GM21529 (cell line): ENCODE data around the gene RHPN2.
"Not testable (repeated sequence)": the region's sequence is repeated elsewhere in the genome, so short reads cannot be mapped to it uniquely, and the experiment has no call there.

Experiments
- ATAC-seq: cut with Tn5 transposase; IDR thresholded peaks from one replicate; pipeline ENCODE4 v1.9.1; 2021; ENCODE audit not compliant: unreplicated experiment

The RHPN2 gene

DNA sequence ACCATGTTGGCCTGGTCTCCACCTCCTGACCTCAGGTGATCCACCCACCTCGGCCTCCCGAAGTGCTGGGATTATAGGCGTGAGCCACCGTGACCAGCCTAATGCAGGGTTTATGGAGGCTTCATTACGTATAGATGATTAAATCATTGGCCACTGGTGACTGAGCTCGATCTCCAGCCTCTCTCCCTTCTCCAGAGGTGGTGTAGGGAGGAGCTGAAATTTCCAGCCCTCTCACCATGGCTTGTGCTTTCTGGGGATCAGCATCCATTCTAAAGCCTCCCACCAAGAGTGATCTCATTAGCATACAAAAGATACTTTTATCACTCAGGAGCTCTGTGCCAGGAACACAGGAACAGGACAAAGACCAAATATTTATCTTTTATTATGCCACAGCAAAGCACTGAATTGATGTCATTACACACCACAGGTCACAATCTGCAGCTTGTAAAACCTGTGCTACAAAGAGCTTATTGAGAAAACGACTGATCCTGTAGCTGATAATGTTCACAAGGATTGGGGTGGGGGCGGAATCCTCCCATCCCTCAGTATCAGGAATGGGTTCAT lies 32.4 kb downstream of the RHPN2 start:
- no peak for ATAC-seq

DNA sequence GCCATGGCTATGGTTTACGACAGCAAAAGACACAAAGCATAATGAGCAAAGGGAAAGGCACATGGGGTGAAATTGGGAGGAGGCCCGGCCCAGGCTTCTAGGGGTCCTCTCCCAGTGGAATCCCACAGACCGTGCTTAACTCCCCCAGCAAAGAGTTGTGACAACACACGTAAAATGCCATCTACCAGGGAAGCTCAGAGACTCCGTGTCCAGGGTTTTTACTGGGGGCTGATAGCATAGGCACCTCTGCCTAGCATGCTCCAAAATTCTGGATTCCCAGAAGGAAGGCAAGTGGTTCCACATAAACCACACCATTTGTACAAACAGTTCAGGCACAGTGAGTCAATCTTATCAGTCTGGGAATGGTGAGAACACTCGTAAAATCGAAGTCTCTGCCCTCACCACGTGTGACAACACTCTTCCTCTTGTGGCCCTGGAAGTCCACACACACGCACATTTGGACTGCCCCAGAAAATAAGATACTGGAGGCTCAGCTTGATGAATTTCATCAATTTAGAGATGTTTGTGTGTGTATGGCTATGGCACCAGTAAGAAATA lies 34.9 kb downstream of the RHPN2 start:
- no peak for ATAC-seq

DNA sequence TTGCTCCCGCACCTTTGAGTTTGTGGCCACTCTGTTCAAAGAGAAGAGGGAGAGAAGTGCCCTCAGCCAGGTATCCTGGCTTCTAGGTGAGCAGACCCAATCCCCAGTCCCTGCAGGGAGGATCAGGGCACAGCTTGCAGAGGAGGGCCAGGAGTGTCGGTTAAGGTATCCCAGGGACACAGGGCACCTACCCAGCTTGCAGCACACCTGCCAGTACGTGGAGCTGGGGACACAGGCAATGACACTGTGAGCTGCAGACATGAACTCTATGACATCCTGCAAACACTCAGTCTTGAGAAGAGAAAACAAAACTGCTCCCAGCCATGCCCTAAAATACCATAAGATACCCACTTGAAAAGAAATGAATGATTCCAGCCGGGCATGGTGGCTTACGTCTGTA lies 38.1 kb downstream of the RHPN2 start:
- not testable (repeated sequence) for ATAC-seq

DNA sequence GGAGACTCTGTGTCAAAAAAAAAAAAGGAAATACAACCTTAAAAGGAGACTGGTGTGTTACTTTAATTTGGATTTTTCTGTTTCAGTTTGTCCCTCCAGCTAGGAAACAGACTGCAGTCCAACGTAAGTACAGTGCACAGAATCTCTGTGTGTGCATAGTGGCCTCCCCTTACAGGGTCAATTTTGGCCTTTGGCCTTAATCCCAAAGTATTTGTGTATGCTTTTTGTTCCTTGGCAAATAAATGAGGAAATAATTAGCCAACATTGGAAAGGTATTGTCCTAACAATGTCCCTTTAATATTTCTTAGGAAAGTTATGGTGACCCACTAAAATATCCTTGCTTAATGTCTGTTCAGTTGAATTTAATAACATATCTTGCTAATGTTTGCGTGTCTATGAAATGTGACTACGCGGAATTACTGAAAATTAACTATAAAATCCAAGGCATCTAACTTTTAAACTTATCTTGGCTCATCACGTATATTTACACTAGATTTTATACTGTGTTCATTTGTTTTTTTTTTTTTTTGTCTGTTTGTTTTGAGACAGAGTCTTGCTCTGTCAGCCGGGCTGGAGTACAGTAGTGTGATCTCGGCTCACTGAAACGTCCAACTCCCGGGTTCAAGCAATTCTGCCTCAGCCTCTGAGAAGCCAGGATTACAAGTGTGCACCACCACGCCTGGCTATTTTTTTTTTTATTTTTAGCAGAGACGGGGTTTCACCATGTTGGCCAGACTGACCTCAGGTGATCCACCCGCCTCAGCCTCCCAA lies 39.0 kb downstream of the RHPN2 start:
- not testable (repeated sequence) for ATAC-seq

DNA sequence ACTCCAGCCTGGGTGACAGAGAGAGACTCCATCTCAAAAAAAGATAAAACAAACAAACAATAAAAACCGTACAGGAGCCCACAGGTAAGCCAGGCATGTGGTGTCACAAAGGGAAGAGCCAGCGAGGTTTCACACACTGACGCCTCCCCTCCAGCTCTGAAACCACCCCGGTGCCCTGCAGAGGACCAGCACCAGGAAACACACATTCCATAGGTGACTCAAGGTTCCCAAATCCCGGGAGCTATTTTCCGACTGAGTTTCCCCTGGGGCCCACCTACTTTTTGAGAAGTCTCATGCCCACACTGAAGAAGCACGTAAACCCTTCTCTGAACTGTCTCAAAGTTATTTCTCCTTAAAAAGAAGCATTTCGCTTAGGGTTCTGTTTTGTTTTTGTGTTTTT lies 40.3 kb downstream of the RHPN2 start:
- no peak for ATAC-seq

DNA sequence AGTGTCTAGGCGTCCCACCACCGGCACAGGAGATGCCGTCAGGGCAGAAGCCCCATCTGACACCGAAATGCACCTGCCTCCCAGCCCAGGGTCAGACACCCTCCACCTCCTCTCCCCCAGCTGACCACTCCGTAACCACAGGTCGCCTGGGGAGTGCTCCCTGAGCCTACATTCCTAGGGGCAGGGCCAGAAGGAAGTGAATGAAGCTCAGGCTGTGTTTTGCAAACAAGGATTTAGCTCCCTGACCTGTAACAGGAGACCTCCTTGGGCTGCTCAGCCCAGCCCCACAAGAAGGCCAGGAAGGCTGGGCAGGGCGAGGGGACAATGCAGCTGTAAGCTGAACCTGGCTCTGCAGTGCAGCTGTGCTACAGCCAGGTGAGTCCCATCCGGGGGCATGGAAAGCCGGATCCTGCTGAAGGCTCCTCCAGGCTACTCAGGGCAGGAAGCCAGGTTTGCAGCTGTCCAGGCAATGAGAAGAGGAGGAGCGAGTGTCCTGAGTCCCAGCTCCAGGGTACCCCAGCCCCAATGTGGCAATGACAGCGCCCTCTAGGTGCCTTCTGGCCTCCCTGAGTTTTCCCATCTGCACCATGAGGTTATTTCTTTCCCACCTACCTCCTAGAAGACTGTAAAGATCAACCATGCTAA lies 42.1 kb downstream of the RHPN2 start:
- ATAC-seq, result no peak

DNA sequence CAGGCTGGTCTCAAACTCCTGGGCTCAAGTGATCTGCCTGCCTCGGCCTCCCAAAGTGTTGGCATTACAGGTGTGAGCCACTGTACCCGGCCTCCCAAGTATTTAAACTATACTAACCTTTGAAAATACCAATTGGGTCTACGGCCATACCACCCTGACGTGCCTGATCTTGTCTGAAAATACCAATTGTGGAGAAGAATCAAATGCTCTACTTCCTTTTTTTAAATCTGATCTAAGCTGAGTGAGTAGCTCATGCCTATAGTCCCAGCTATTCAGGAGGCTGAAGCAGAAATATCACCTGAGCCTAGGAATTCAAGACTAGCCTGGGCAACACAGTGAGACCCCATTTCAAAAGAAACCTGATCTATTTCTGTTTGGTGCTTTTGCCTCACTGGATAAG lies 53.8 kb downstream of the RHPN2 start:
- not testable (repeated sequence) for ATAC-seq

DNA sequence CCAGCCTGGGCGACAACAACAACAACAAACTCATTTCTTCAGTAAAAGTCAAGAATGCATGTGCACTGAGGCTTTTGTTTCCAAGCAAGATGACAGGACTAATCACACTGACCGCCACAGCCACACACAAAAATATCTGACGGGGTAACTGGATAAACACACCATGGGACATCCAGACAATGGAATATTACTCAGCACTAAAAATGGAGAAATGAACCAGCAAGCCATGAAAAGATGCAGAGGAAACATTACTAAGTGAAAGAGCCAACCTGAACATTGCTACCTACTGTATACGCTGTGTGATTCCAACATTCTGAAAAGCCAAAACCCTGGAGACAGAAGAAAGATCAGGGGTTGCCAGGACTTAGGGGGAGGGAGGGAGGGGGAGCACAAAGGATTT lies 56.0 kb downstream of the RHPN2 start:
- no peak for ATAC-seq

DNA sequence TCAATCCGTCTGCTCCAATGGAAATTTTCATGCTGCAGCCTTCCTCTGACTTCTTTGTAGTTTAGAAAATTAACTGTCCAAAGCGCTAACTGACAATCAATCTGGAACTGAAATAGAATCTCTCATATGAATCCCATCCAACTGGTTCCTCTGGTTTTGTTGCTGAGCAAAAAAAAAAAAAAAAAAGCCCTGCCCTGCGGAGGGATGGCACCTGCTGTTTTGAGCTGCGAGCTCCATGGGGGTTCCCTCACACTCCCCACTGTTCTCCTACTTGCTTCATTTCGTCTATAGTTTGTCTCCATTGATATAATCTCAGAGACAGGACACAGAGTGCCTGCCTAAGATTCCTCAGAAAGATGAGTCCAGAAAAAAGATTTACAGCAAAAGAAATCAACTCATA lies 59.2 kb downstream of the RHPN2 start:
- no peak for ATAC-seq

DNA sequence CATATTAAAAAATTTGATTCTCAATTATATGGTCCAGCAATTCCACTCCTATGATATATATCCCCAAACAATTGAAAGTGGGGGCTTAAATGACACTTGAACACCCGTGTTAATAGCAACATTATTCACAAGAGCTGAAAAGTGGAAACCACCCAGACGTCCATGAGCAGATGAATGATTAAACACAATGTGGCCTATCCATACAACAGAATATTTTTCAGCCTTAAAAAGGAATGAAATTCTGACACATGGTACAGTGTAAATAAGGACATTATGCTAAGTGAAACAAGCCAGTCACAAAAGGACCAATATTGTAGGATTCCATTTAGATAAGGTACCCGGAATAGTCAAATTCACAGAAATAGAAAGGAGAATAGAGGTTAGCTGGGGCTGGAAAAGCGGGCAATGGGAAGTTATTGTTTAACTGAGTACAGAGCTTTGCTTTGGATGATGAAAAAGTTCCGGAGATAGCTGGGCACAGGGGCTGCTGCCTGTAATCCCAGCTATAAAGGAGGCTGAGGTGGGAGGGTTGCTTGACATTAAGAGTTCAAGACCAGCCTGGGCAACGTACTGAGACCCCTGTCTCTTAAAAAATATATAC lies 61.2 kb downstream of the RHPN2 start:
- ATAC-seq, result not testable (repeated sequence)

DNA sequence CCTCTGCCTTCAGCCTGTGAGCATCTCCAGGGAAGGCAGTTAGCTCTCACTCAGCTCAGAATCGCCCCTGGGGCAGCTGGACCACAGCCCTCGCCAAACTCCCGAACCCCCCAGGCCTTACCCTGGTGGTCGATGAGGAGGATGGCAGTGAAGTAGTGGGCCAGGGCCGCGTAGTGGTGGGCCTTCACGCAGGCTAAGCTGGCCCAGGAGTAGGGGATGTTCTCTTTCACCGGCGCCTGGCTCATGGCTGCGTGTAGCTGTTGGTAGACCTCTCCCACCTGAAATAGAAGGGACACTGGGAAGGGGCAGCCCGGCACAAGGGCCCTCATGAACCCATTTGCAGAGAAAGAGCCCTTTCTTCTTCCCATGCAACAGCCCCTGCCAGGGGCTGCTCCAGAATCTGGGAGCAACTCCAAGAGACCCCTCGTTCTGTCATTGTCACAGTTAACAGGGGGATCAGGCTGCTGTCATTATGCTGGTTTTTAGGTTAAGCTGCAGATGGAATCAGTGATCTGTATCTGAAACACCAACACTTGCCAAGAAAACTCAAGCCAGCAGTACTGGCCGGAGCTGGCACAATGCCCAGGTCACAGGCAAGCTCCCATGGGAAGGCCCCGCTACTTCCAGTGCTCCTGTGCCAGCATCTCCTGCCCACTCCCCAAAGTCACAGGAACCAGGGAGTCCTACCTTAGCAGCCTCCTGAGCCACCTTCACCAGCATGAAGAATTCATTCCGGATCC lies 62.4 kb downstream of the RHPN2 start:
- not testable (repeated sequence) for ATAC-seq

DNA sequence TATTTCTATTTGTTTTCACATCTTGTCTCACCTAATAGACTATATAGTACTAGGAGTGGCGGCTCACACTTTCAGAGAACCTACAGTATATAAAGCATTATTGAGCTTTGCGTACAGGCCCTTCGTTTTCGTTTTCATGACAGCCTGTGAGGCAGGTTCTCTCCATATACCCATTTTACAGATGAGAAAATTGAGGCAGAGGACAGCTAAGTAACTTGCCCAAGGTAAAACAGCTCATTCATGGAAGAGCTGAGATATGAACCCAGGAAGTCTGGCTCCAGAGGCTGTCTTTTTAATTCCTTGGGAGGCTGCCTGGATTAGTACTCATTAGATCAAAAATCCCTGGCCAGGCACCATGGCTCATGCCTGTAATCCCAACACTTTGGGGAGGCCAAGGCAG lies 63.8 kb downstream of the RHPN2 start:
- no peak for ATAC-seq

DNA sequence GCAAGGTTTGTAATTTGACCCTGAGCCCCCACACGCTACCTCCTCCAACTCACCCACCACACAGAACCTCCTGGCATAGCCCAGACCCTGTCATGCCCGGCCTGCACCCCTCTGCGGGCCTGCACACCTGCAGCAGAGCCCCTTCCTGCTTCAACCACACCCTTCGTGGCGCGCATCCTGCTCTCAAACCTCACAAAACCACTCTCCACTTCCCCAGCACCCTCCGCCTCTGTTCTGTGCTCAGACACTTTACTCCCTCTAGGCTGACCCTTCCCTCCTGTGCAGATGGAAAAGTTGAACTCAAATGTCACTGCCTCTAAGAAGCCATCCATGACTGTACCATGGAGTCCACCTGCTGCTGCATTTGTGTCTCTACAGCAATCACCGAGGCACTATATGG lies 64.2 kb downstream of the RHPN2 start:
- ATAC-seq, result no peak

DNA sequence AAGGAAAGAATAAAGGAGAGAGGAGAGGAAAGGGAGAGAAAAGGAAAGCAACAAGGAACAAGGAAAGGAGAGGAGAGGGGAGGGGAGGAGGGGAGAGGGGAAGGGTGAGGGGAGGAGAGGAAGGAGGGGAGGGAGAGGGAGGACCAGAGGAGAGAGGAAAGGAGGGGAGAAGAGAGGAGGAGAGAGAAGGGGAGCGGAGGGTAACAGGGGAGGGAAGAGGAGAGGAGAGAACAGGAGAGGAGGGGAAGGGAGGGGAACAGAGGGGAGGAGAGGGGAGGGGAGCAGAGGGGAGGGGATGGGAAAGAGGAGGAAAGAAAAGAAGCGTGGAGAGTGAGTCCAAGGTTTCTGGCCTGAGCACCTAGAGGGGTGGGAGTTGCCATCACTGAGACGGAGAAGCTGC lies 66.0 kb downstream of the RHPN2 start:
- ATAC-seq, result no peak

DNA sequence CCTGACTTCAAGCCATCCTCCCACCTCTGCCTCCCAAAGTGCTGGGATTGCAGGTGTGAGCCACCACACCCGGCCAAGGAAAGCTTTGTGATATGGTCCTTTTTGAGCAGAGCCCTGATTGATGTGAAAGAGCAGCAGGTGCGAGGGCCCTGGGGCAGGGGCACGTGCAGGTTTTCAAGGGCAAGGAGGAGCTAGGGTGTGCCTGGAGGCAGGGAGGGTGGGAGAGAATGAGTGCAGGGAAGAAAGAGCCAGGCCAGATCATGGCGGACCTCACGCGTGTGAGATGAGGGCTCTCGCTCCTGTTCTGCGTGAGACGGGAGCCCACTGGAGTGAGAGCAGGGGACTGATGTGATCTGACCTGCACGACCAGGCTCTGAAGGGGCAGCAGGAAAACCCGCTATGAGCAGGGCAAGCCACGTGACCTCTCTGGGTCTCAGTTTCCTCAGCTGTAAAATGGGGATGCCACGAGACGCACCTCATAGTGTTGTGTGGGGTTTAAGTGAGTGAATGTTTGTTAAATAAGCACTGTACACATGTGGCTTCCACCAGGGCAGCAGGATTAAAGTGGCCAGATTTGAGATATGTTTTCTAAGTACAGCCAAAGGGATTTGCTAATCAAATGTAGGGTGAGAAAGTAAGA lies 66.9 kb downstream of the RHPN2 start:
- no peak for ATAC-seq

DNA sequence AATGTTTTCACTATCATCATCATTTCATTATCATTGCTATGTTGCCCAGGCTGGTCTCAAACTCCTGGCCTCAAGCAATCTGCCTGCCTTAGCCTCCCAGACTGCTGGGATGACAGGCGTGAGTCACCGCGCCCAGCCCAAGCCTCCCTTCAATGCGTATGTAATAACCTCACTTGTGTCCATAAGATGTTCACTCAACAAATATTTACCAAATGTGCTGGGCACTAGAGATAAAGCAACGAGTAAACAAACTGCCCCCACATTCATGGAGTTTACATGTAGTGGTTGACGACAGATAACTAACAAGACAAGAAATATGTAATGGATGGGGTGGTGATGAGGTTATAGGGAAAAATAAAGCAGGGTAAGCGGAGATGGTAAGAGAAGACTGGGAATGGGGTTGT lies 67.6 kb downstream of the RHPN2 start:
- not testable (repeated sequence) for ATAC-seq

DNA sequence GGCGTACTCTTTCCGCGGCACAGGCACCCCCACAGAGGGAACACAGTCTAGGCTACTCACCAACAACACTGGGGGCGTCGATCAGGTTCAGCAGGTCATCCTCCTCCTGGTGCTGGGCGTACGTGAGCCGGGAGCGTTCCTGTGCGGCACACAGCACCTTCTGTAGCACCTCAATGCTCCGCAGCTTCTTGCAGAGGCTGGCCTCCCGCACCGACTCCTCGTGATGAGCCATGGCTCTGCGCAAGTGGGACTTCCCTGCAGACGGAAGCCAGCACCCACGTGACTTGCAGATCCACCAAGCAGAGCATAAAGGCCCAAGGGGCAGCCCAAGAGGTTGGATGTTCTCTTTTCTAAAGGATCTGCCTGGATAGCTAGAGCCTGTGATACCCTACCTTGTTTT lies 68.7 kb downstream of the RHPN2 start:
- not testable (repeated sequence) for ATAC-seq

DNA sequence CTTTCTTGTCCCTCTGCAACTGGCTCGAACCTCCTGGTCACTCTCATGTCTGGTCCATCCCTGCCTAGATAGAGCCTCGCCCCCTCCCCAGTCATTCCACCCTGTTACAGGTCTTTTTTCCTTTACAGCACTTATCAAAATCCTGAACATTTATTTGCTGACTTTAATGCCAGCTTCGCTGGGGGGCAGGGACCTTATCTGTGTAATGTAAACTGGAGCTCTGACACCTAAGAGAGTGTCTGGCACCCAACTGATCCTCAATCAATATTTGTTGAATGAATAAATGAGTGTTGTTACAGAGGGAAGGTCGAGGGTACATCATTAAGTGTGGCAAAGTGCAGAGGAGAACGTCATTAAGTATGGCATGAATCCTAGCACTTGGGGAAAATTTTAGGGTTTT lies 76.0 kb downstream of the RHPN2 start:
- no peak for ATAC-seq

DNA sequence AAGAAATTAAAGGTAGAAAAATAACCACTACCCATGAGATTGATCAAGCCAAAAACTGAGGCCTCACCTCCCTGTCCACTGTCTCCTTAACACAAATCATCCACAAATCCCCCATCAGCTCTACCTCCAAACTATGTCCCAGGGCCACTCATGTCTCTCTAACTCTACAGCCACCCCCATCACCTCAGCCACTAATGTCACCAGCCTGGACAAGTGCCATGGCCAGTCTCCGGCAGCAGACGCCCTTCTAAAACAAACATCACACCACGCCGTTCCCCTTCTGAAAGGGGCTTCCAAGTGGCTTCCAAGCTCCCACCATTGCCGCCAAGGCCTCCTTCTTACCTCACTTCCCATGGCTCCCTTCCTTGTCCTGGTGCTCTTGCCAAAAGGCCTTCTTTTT lies 76.4 kb downstream of the RHPN2 start:
- ATAC-seq, result not testable (repeated sequence)

DNA sequence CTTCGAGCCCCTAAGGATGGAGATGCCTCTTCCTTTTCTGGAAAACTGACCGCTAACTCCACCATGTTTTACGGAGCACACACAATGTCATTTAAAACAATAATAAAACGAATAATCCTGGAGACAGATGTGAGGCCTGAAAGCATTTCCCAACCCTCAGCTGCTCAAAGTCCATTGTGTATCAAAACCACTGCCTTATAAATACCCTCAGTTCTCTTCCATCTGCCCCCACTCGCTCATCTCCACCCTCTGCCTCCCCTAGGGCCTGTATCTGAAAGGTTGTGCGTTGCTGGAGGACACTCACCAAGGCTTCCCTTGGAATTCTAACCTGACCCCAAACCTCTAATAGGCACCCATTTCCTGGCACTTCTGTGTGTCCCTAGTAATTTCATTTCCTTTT lies 82.2 kb downstream of the RHPN2 start:
- ATAC-seq, result not testable (repeated sequence)
